Measurements from ENCODE around the gene CTU2.
A peak's percentile ranks its signal among the peaks of the same experiment; 100 is the strongest.

Gene CTU2

GRCh38 chr16:88754109-88754911 is 48.0 kb downstream of the CTU2 start:
- no peak for TF ChIP-seq ZNF70 (CRISPR knock-in tag; IDR thresholded peaks at IDR 0.05)
- TF ChIP-seq POU6F1 (CRISPR knock-in tag; IDR thresholded peaks at IDR 0.05; ENCODE audit: borderline replicate concordance, low read depth) = no peak
- TF ChIP-seq, protein P1, sequence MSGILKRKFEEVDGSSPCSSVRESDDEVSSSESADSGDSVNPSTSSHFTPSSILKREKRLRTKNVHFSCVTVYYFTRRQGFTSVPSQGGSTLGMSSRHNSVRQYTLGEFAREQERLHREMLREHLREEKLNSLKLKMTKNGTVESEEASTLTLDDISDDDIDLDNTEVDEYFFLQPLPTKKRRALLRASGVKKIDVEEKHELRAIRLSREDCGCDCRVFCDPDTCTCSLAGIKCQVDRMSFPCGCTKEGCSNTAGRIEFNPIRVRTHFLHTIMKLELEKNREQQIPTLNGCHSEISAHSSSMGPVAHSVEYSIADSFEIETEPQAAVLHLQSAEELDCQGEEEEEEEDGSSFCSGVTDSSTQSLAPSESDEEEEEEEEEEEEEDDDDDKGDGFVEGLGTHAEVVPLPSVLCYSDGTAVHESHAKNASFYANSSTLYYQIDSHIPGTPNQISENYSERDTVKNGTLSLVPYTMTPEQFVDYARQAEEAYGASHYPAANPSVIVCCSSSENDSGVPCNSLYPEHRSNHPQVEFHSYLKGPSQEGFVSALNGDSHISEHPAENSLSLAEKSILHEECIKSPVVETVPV (CRISPR knock-in tag; IDR thresholded peaks at IDR 0.05) = no peak
- TF ChIP-seq CSDC2 (CRISPR knock-in tag; IDR thresholded peaks at IDR 0.05) = no peak
- TF ChIP-seq ZFP30 (CRISPR knock-in tag; IDR thresholded peaks at IDR 0.05) = no peak
- TF ChIP-seq, protein P2, sequence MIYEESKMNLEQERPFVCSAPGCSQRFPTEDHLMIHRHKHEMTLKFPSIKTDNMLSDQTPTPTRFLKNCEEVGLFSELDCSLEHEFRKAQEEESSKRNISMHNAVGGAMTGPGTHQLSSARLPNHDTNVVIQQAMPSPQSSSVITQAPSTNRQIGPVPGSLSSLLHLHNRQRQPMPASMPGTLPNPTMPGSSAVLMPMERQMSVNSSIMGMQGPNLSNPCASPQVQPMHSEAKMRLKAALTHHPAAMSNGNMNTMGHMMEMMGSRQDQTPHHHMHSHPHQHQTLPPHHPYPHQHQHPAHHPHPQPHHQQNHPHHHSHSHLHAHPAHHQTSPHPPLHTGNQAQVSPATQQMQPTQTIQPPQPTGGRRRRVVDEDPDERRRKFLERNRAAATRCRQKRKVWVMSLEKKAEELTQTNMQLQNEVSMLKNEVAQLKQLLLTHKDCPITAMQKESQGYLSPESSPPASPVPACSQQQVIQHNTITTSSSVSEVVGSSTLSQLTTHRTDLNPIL (CRISPR knock-in tag; IDR thresholded peaks at IDR 0.05; ENCODE audit: low read depth) = no peak
- TF ChIP-seq ZC3H10 (CRISPR knock-in tag; IDR thresholded peaks at IDR 0.05) = no peak
- ATAC-seq = no peak

GRCh38 chr16:88754912-88755744 is 48.8 kb downstream of the CTU2 start:
- ATAC-seq = peak; percentile 87
- TF ChIP-seq ZNF8 (CRISPR knock-in tag; IDR thresholded peaks at IDR 0.05) = no peak
- peak; percentile 24; the same call in 1 of the 2 replicates for TF ChIP-seq PATZ1 (CRISPR knock-in tag; IDR thresholded peaks at IDR 0.05; ENCODE audit: borderline replicate concordance)

DNA sequence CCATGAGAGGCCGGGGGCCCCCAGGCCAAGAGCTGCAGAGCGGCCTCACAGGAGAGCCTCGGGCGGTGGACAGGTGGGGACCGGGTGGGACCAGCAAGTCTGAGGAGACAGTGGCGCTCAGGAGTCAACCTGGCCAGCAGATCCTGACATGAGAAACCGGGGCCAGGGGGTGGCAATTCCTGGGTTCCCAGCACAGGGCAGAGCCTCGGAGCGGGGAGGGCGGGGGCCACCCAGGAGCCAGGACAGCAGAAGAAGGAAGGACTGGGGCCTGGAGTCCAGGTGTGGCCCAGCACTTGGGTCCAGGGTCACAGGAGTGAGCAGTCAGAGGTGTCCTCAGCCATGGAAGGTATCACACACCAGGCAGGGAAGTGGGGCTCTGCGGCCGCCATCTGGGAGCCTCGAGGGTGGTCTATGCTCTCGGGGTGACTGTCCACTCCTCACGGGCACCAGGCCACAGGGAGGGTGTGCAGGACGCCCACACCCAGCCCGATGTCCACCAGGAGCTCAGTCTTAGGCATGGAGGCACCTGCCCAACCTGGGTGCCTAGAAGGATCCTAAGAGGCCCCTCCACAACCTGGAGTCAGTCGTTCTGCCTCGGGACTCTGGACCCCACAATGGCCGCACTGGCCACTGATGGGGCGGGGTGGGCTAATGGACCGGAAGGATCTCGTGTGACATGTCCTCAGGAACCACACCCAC is 49.6 kb downstream of the CTU2 start:
- peak; percentile 15 for ATAC-seq
- TF ChIP-seq OSR1 (CRISPR knock-in tag; IDR thresholded peaks at IDR 0.05) (no peak), BACH2 (CRISPR knock-in tag; IDR thresholded peaks at IDR 0.05; ENCODE audit: borderline replicate concordance) (no peak), ARNTL (CRISPR knock-in tag; IDR thresholded peaks at IDR 0.05; ENCODE audit: borderline replicate concordance, low read depth) (no peak), TSHZ2 (CRISPR knock-in tag; IDR thresholded peaks at IDR 0.05) (no peak), GLIS3 (CRISPR knock-in tag; IDR thresholded peaks at IDR 0.05) (no peak), ESRRG (CRISPR knock-in tag; IDR thresholded peaks at IDR 0.05) (no peak), TCF4 (CRISPR knock-in tag; IDR thresholded peaks at IDR 0.05; ENCODE audit: borderline replicate concordance) (no peak), TOX (CRISPR knock-in tag; IDR thresholded peaks at IDR 0.05; ENCODE audit: borderline replicate concordance) (no peak), CSDC2 (CRISPR knock-in tag; IDR thresholded peaks at IDR 0.05) (no peak), ZNF8 (CRISPR knock-in tag; IDR thresholded peaks at IDR 0.05) (no peak), ZNF70 (CRISPR knock-in tag; IDR thresholded peaks at IDR 0.05) (no peak), ZC3H10 (CRISPR knock-in tag; IDR thresholded peaks at IDR 0.05) (no peak), SNAI2 (CRISPR knock-in tag; IDR thresholded peaks at IDR 0.05) (no peak), ISL1 (CRISPR knock-in tag; IDR thresholded peaks at IDR 0.05) (no peak), ZNF565 (CRISPR knock-in tag; conservative IDR thresholded peaks at IDR 0.05; ENCODE audit: low read depth) (no peak)
- TF ChIP-seq, protein P1 (CRISPR knock-in tag; IDR thresholded peaks at IDR 0.05) = no peak
- TF ChIP-seq, protein P2 (CRISPR knock-in tag; IDR thresholded peaks at IDR 0.05; ENCODE audit: low read depth) = no peak
